OCI-LY1 (cell line): ENCODE results near the gene ORM2.

Experiments
- H2AFZ ChIP-seq: fragments of 200-600 bp; sonication (generic), shearing (Covaris generic); 2 replicates; pipeline ENCODE4 v1.6.0; 2014; ENCODE audit warnings: antibody characterized with exemption, mild to moderate bottlenecking, low read length
- H3F3A ChIP-seq: fragments of 200-600 bp; sonication (generic), shearing (Covaris generic); 2 replicates; pipeline ENCODE4 v1.6.0; 2014; ENCODE audit warnings: mild to moderate bottlenecking, antibody characterized with exemption, low read length, moderate library complexity; ENCODE audit not compliant: insufficient read depth
- H3K27ac ChIP-seq: fragments of 200-600 bp; sonication (generic); 2 replicates; pipeline ENCODE4 v1.5.1; 2014; ENCODE audit warnings: low read length, mixed run types, mild to moderate bottlenecking, low read depth; ENCODE audit not compliant: poor library complexity, severe bottlenecking
- H3K27me3 ChIP-seq: fragments of 200-600 bp; sonication (generic); 2 replicates; pipeline ENCODE4 v1.6.0; 2014; ENCODE audit warnings: antibody characterized with exemption, mild to moderate bottlenecking, low read length, moderate library complexity; ENCODE audit not compliant: insufficient read depth
- H3K36me3 ChIP-seq: fragments of 200-600 bp; sonication (generic); 2 replicates; pipeline ENCODE4 v1.6.1; 2014; ENCODE audit warnings: mild to moderate bottlenecking, antibody characterized with exemption, low read length, moderate library complexity, mixed read lengths; ENCODE audit not compliant: insufficient read depth
- H3K4me1 ChIP-seq: fragments of 200-600 bp; sonication (generic); 2 replicates; pipeline ENCODE4 v1.5.1; 2014; ENCODE audit warnings: mild to moderate bottlenecking, low read length, moderate library complexity; ENCODE audit not compliant: insufficient read depth, severe bottlenecking
- H3K4me2 ChIP-seq: fragments of 200-600 bp; sonication (generic), shearing (Covaris generic); 2 replicates; pipeline ENCODE4 v1.6.1; 2014; ENCODE audit warnings: low read length
- H3K4me3 ChIP-seq: fragments of 200-600 bp; sonication (generic); 2 replicates; pipeline ENCODE4 v1.5.1; 2014; ENCODE audit warnings: low read length, low read depth, mild to moderate bottlenecking, mixed read lengths; ENCODE audit not compliant: poor library complexity, severe bottlenecking
- H3K79me2 ChIP-seq: fragments of 200-600 bp; shearing (Covaris generic); 2 replicates; pipeline ENCODE4 v1.6.1; 2016; ENCODE audit warnings: mixed run types, low read length, mixed read lengths; ENCODE audit not compliant: insufficient read depth
- H3K9ac ChIP-seq: fragments of 200-600 bp; sonication (generic), shearing (Covaris generic); 2 replicates; pipeline ENCODE4 v1.6.1; 2014; ENCODE audit warnings: mild to moderate bottlenecking, low read length, mixed read lengths
- H3K9me2 ChIP-seq: fragments of 200-600 bp; sonication (generic), shearing (Covaris generic); 2 replicates; pipeline ENCODE4 v1.6.1; 2014; ENCODE audit warnings: low read depth, mild to moderate bottlenecking, low read length, mixed read lengths
- H3K9me3 ChIP-seq: fragments of 200-600 bp; shearing (Covaris generic); 2 replicates; pipeline ENCODE4 v1.6.1; 2014; ENCODE audit warnings: low read length, mixed read lengths
- H4K20me1 ChIP-seq: fragments of 200-600 bp; sonication (generic), shearing (Covaris generic); 2 replicates; pipeline ENCODE4 v1.6.0; 2016; ENCODE audit warnings: mild to moderate bottlenecking, low read length; ENCODE audit not compliant: insufficient read depth
- CTCF ChIP-seq: fragments of 200-600 bp; sonication (generic), shearing (Covaris generic); IDR thresholded peaks from 2 replicates; pipeline ENCODE4 v1.5.1; 2017; ENCODE audit warnings: mild to moderate bottlenecking, antibody characterized with exemption, low read length, moderate library complexity, mixed read lengths
- EZH2 ChIP-seq: fragments of 200-600 bp; sonication (generic), shearing (Covaris generic); IDR thresholded peaks from 2 replicates; pipeline ENCODE4 v1.8.0; 2017; ENCODE audit warnings: borderline replicate concordance, mixed run types, mild to moderate bottlenecking, antibody characterized with exemption, low read length, moderate library complexity, mixed read lengths

Gene ORM2

GRCh38 chr9:114345493-114346065, 15.9 kb downstream of the ORM2 start:
- Histone ChIP-seq H3K36me3 (peaks cover 93% of the 10 kb centered on the region), H3K4me3 (no peak overlapping the region), H3F3A (no peaks in the 10 kb centered on the region), H3K4me1 (peaks cover 19% of the 10 kb centered on the region), H3K9me3 (no peaks in the 10 kb centered on the region), H4K20me1 (no peaks in the 10 kb centered on the region), H3K79me2 (no peaks in the 10 kb centered on the region), H3K27me3 (no peaks in the 10 kb centered on the region), H2AFZ (no peak overlapping the region), H3K9me2 (no peaks in the 10 kb centered on the region), H3K4me2 (no peak overlapping the region), H3K9ac (no peak overlapping the region), H3K27ac (no peak overlapping the region)
- no peak for TF ChIP-seq EZH2

GRCh38 chr9:114346146-114346545, 16.5 kb downstream of the ORM2 start:
- Histone ChIP-seq H2AFZ (no peak overlapping the region), H3K9ac (no peak overlapping the region), H4K20me1 (no peaks in the 10 kb centered on the region), H3K79me2 (no peaks in the 10 kb centered on the region), H3K4me2 (no peak overlapping the region), H3K36me3 (peaks cover 93% of the 10 kb centered on the region), H3K4me3 (no peak overlapping the region), H3F3A (no peaks in the 10 kb centered on the region), H3K4me1 (peaks cover 19% of the 10 kb centered on the region), H3K27me3 (no peaks in the 10 kb centered on the region), H3K9me3 (no peaks in the 10 kb centered on the region), H3K27ac (no peak overlapping the region), H3K9me2 (no peaks in the 10 kb centered on the region)
- TF ChIP-seq EZH2 (no peak), CTCF (no peak)

GRCh38 chr9:114347675-114348074, 18.0 kb downstream of the ORM2 start:
- no peaks in the 10 kb centered on the region for H3K9me3 ChIP-seq
- no peak overlapping the region for H3K4me3 ChIP-seq
- H3K27me3 ChIP-seq = no peaks in the 10 kb centered on the region
- no peak overlapping the region for H3K27ac ChIP-seq
- H3K4me2 ChIP-seq = no peak overlapping the region
- H3K36me3 ChIP-seq = peaks cover 92% of the 10 kb centered on the region
- H3K4me1 ChIP-seq = peaks cover 19% of the 10 kb centered on the region
- no peaks in the 10 kb centered on the region for H3K9me2 ChIP-seq
- no peaks in the 10 kb centered on the region for H4K20me1 ChIP-seq
- H2AFZ ChIP-seq = no peak overlapping the region
- H3K79me2 ChIP-seq = no peaks in the 10 kb centered on the region
- TF ChIP-seq EZH2 (no peak), CTCF (no peak)
- H3K9ac ChIP-seq = no peak overlapping the region
- H3F3A ChIP-seq = no peaks in the 10 kb centered on the region
